Keratinocyte (primary cell): Measurements from ENCODE around the gene NUP210. TPM values are rescaled to one million over a fixed set of nuclear protein-coding genes. Genes with fewer than 3 reads are reported as not detected.

ENCODE experiments used
- DNase-seq: peaks from one replicate; pipeline ENCODE4 v3.0.0-alpha.2; 2011; ENCODE audit warnings: low read depth, missing footprints, low spot score
- FAIRE-seq: peaks from 2 replicates; lab custom pipeline; 2011; peaks lifted over from hg19 to GRCh38; lab: Jason Lieb, UNC
- H2AFZ ChIP-seq: 2 replicates; pipeline ENCODE4 v1.6.0; 2012; ENCODE audit warnings: low read length, control low read depth, inconsistent platforms; ENCODE audit not compliant: control insufficient read depth
- H3K27ac ChIP-seq: 2 replicates; pipeline ENCODE4 v1.5.1; 2011; ENCODE audit warnings: low read length; ENCODE audit not compliant: control insufficient read depth, insufficient read depth
- H3K27me3 ChIP-seq: 3 replicates; pipeline ENCODE4 v1.6.0; 2011; ENCODE audit warnings: low read length; ENCODE audit not compliant: control insufficient read depth, insufficient read depth; ENCODE audit errors: extremely low read depth
- H3K36me3 ChIP-seq, 2 experiments: 2 replicates in 1 of 2; 3 replicates in 1 of 2; pipeline ENCODE4 v1.5.1; 2011; ENCODE audit warnings: low read length in 2 of 2, mild to moderate bottlenecking in 1 of 2; ENCODE audit not compliant: control insufficient read depth in 2 of 2, insufficient read depth in 2 of 2; ENCODE audit errors: extremely low read depth in 1 of 2
- H3K4me1 ChIP-seq: 3 replicates; pipeline ENCODE4 v1.5.1; 2011; ENCODE audit warnings: low read length; ENCODE audit not compliant: control insufficient read depth, insufficient read depth; ENCODE audit errors: extremely low read depth
- H3K4me2 ChIP-seq: 3 replicates; pipeline ENCODE4 v1.6.0; 2011; ENCODE audit warnings: low read depth, low read length; ENCODE audit not compliant: control insufficient read depth, insufficient read depth; ENCODE audit errors: extremely low read depth
- H3K4me3 ChIP-seq, 3 experiments: fragments of 200-600 bp in 1 of 3; sonication (generic) in 1 of 3; 2 replicates in 2 of 3; 3 replicates in 1 of 3; pipeline ENCODE4 v1.5.1; 2011 to 2016; ENCODE audit warnings: low read length in 3 of 3, mild to moderate bottlenecking in 3 of 3, control low read depth in 2 of 3, inconsistent platforms in 1 of 3, low read depth in 1 of 3, mixed read lengths in 1 of 3, mixed run types in 1 of 3, moderate library complexity in 1 of 3; ENCODE audit not compliant: control insufficient read depth in 2 of 3, insufficient read depth in 2 of 3; ENCODE audit errors: extremely low read depth in 1 of 3
- H3K79me2 ChIP-seq: 2 replicates; pipeline ENCODE4 v1.6.0; 2012; ENCODE audit warnings: low read length; ENCODE audit not compliant: control insufficient read depth, insufficient read depth
- H3K9ac ChIP-seq: 3 replicates; pipeline ENCODE4 v1.6.0; 2011; ENCODE audit warnings: low read length; ENCODE audit not compliant: control insufficient read depth, insufficient read depth; ENCODE audit errors: extremely low read depth
- H3K9me1 ChIP-seq: 3 replicates; pipeline ENCODE4 v1.6.0; 2011; ENCODE audit warnings: low read length; ENCODE audit not compliant: control insufficient read depth, insufficient read depth; ENCODE audit errors: extremely low read depth
- H3K9me3 ChIP-seq: 2 replicates; pipeline ENCODE4 v1.5.1; 2012; ENCODE audit warnings: low read depth, low read length; ENCODE audit not compliant: control insufficient read depth
- H4K20me1 ChIP-seq: 3 replicates; pipeline ENCODE4 v1.6.0; 2011; ENCODE audit warnings: low read length; ENCODE audit not compliant: control insufficient read depth, insufficient read depth; ENCODE audit errors: extremely low read depth
- EZH2 ChIP-seq: IDR thresholded peaks from one replicate; pipeline ENCODE4 v1.6.1; 2012; ENCODE audit warnings: inconsistent platforms, mild to moderate bottlenecking, low read length, moderate library complexity
- dilution Hi-C: fragments of 300-500 bp; cut with MboI; formaldehyde crosslinking; loops from one replicate; pipeline ENCODE4 v1.7.0; 2020; ENCODE audit warnings: low sequenced_read_pairs; ENCODE audit not compliant: extremely low pct_ligation_motif_present
- polyA plus RNA-seq, 5 experiments: library from polyadenylated mRNA; depleted of rRNA in 3 of 5; stranded (reverse) in 3 of 5; stranded (forward) in 1 of 5; unstranded in 1 of 5; fragments of >200 nt; gene quantifications; 1 replicate in 1 of 5; 2 replicates in 3 of 5; 3 replicates in 1 of 5; pipeline versions ENCODE4 v1.2.1 to v1.2.3, GENCODE V29; 2011 to 2012; ENCODE audit warnings: missing spikeins in 2 of 5, low read depth in 1 of 5, low replicate concordance in 1 of 5
- TF ChIP-seq, protein P1 (sequence below), 3 experiments: IDR thresholded peaks in 1 of 3; conservative IDR thresholded peaks in 1 of 3; optimal IDR thresholded peaks in 1 of 3; 2 replicates in 2 of 3; 3 replicates in 1 of 3; pipeline versions ENCODE3 to v1.5.1; 2011; ENCODE audit warnings: low read length in 3 of 3, mild to moderate bottlenecking in 3 of 3, moderate library complexity in 2 of 3, control low read depth in 1 of 3, inconsistent platforms in 1 of 3; ENCODE audit not compliant: insufficient read depth in 2 of 3; ENCODE audit errors: extremely low read depth in 1 of 3

NUP210 gene
- polyA plus RNA-seq, 1 donor (not counting 4 experiments of a cell fraction or from before 2014, with no cell fraction given): 0.01 TPM

DNA sequence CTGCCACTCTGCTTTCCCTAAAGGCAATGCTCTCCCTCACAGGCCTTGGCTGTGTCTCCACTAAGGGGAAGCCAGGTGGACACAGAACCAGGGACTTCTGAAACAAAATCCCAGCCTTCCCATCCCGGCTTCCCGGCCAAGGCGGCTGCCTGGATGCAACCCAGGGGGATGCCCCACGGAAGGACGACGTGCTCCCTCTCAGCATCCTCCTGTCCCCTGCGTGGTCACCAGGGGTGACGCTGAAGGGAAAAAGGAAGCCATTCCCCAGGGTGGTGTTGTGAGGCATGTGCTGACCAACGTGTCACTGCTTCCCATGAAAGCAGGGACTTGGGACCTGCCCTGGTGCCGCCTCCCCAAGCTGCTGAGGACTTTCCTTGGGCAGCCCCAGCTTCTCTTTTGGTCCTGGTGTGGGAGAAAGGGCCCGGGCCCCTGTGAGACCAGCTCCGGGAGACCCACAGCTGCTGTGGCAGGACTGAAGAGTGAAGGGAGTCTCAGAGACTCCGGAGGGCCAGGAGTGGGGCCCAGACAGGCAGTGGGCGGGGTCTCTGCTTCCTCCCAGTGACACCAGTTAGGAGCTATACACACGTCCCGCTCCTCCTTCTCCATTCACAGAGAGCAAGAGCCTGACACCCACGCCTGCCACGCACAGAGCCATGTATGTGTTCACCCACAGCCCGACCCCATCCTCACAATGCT lies 139.2 kb downstream of the NUP210 start:
- Histone ChIP-seq H3K79me2 (no peaks in the 10 kb centered on the region), H3K36me3 (no peaks in the 10 kb centered on the region), H4K20me1 (no peaks in the 10 kb centered on the region), H3K4me2 (no peak overlapping the region), H3K4me3 (no peak overlapping the region), H3K27ac (no peak overlapping the region), H2AFZ (no peak overlapping the region), H3K9me1 (no peaks in the 10 kb centered on the region), H3K4me1 (no peaks in the 10 kb centered on the region), H3K9ac (no peak overlapping the region), H3K9me3 (peaks cover 4% of the 10 kb centered on the region), H3K27me3 (peaks cover 50% of the 10 kb centered on the region)
- no peak for TF ChIP-seq EZH2
- TF ChIP-seq, protein P1, sequence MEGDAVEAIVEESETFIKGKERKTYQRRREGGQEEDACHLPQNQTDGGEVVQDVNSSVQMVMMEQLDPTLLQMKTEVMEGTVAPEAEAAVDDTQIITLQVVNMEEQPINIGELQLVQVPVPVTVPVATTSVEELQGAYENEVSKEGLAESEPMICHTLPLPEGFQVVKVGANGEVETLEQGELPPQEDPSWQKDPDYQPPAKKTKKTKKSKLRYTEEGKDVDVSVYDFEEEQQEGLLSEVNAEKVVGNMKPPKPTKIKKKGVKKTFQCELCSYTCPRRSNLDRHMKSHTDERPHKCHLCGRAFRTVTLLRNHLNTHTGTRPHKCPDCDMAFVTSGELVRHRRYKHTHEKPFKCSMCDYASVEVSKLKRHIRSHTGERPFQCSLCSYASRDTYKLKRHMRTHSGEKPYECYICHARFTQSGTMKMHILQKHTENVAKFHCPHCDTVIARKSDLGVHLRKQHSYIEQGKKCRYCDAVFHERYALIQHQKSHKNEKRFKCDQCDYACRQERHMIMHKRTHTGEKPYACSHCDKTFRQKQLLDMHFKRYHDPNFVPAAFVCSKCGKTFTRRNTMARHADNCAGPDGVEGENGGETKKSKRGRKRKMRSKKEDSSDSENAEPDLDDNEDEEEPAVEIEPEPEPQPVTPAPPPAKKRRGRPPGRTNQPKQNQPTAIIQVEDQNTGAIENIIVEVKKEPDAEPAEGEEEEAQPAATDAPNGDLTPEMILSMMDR (optimal IDR thresholded peaks at IDR 0.05 in 1 of 3, IDR thresholded peaks at IDR 0.05 in 1 of 3, conservative IDR thresholded peaks at IDR 0.05 in 1 of 3; ENCODE audit: extremely low read depth in 1 of 3, insufficient read depth in 2 of 3, low read length in 3 of 3): no peak
- no peak for FAIRE-seq
- DNase-seq: no peak
- dilution Hi-C loops: no loop called here

DNA sequence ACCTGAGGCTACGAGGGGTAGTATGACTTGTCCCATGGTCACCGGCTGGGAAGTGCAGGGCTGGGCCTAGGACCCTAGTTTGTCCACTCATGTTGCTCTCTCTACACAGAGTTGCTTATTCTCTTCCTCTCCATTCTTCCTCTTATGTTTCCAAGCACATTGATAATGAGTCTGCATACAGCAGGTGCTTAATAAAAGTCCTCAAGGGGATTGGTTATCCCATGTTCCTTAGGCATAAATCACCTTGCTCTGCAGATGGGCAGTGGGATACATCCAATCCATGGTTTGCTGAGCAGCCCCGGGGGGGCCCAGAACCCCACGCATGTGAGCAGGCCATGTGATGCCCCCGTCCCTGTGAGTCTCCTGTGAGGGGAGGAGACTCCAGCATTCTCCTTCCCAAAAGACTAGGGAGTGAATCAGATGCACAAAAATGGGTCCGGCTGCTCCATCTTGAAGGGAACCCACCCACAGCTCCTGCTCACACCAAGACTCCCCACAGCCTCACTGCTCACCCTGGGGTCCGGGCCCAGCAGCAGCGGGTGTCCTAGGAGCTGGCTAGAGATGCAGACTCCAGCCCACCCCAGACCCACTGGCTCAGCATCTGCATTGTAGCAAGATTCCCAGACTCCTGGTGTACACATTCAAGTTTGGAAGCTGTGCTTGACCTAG lies 139.9 kb downstream of the NUP210 start:
- no peak for TF ChIP-seq EZH2
- TF ChIP-seq, protein P1 (optimal IDR thresholded peaks at IDR 0.05 in 1 of 3, IDR thresholded peaks at IDR 0.05 in 1 of 3, conservative IDR thresholded peaks at IDR 0.05 in 1 of 3; ENCODE audit: extremely low read depth in 1 of 3, insufficient read depth in 2 of 3, low read length in 3 of 3): no peak
- Histone ChIP-seq H4K20me1 (no peaks in the 10 kb centered on the region), H3K4me3 (no peak overlapping the region), H2AFZ (no peak overlapping the region), H3K36me3 (no peaks in the 10 kb centered on the region), H3K9me1 (no peaks in the 10 kb centered on the region), H3K27me3 (peaks cover 50% of the 10 kb centered on the region), H3K9ac (no peak overlapping the region), H3K27ac (no peak overlapping the region), H3K4me1 (no peaks in the 10 kb centered on the region), H3K79me2 (no peaks in the 10 kb centered on the region), H3K4me2 (no peak overlapping the region), H3K9me3 (peaks cover 4% of the 10 kb centered on the region)
- FAIRE-seq (no peak), DNase-seq (no peak)
- dilution Hi-C loops: no loop called here
